ENCODE measurements around the gene UBTD1.

UBTD1 gene

GRCh38 chr10:97608991-97609561, 110.4 kb downstream of the UBTD1 start:
- H3K9ac ChIP-seq (ENCODE audit: low read depth in 1 of 2, low read length in 2 of 2), result no peak overlapping the region

DNA sequence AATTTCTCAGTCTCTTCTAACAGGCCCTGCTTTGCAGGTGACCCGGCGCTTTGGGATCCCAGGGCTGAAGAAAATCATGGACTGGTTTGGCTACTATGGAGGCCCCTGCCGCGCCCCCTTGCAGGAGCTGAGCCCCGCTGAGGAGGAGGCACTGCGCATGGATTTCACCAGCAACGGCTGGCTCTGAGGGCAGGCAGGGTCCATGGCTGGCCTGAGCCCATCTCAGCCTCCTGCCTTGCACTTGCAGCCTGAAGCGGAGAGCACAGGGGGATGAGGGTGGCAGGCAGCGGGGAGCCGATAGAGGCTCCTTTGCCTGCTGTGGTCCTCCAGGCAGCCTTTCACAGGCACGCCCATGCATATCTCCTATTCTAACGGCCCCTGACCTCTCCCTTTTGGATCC, 112.7 kb downstream of the UBTD1 start:
- H3K4me1 ChIP-seq (ENCODE audit: control insufficient read depth in 2 of 2, insufficient read depth in 2 of 2, low read length in 2 of 2), result no peaks in the 10 kb centered on the region
- no peaks in the 10 kb centered on the region for H3K27me3 ChIP-seq (ENCODE audit: control insufficient read depth in 2 of 2, insufficient read depth in 2 of 2, low read length in 2 of 2)
- H3K36me3 ChIP-seq (ENCODE audit: control insufficient read depth in 2 of 2, insufficient read depth in 2 of 2, low read length in 2 of 2), result no peaks in the 10 kb centered on the region
- no peak overlapping the region for H3K9ac ChIP-seq (ENCODE audit: low read depth in 1 of 2, low read length in 2 of 2)
- H3K4me3 ChIP-seq (ENCODE audit: low read length in 2 of 2), result no peak overlapping the region
- no peak overlapping the region for H3K27ac ChIP-seq (ENCODE audit: low read depth in 2 of 2, low read length in 2 of 2)
- H3K9me3 ChIP-seq (ENCODE audit: control insufficient read depth in 2 of 2, low read length in 2 of 2), result no peaks in the 10 kb centered on the region

More at GRCh38 chr10:97608991-97609561, 110.4 kb downstream of the UBTD1 start:
- Histone ChIP-seq H3K27ac (ENCODE audit: low read depth in 2 of 2, low read length in 2 of 2) (no peak overlapping the region), H3K4me1 (ENCODE audit: control insufficient read depth in 2 of 2, insufficient read depth in 2 of 2, low read length in 2 of 2) (no peaks in the 10 kb centered on the region), H3K36me3 (ENCODE audit: control insufficient read depth in 2 of 2, insufficient read depth in 2 of 2, low read length in 2 of 2) (no peaks in the 10 kb centered on the region), H3K27me3 (ENCODE audit: control insufficient read depth in 2 of 2, insufficient read depth in 2 of 2, low read length in 2 of 2) (no peaks in the 10 kb centered on the region), H3K4me3 (ENCODE audit: low read length in 2 of 2) (no peak overlapping the region), H3K9me3 (ENCODE audit: control insufficient read depth in 2 of 2, low read length in 2 of 2) (no peaks in the 10 kb centered on the region)

DNA sequence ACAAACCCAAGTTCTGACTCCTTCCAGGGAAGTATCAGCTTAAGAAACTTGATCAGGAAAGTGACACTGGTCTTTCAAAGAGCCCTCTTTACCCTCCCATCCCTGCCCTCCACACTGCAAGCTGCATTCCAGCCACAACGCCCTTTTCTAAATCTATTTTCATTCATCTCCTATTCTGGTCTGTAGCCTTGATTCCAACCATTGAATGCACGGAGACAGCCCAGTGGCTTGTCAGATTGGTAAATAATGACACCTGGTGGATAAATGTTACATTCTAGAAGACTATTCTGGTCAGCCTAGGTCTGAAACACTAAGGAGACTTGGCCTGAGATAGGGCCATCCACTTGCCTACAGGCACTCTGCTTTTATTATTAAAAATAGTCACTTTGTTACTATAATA, 113.7 kb downstream of the UBTD1 start:
- Histone ChIP-seq H3K27me3 (ENCODE audit: control insufficient read depth in 2 of 2, insufficient read depth in 2 of 2, low read length in 2 of 2) (no peaks in the 10 kb centered on the region), H3K9ac (ENCODE audit: low read depth in 1 of 2, low read length in 2 of 2) (no peak overlapping the region), H3K4me3 (ENCODE audit: low read length in 2 of 2) (no peak overlapping the region), H3K36me3 (ENCODE audit: control insufficient read depth in 2 of 2, insufficient read depth in 2 of 2, low read length in 2 of 2) (no peaks in the 10 kb centered on the region), H3K27ac (ENCODE audit: low read depth in 2 of 2, low read length in 2 of 2) (no peak overlapping the region), H3K9me3 (ENCODE audit: control insufficient read depth in 2 of 2, low read length in 2 of 2) (no peaks in the 10 kb centered on the region), H3K4me1 (ENCODE audit: control insufficient read depth in 2 of 2, insufficient read depth in 2 of 2, low read length in 2 of 2) (no peaks in the 10 kb centered on the region)

- Histone ChIP-seq H3K36me3 (ENCODE audit: control insufficient read depth in 2 of 2, insufficient read depth in 2 of 2, low read length in 2 of 2) (no peaks in the 10 kb centered on the region), H3K9me3 (ENCODE audit: control insufficient read depth in 2 of 2, low read length in 2 of 2) (no peaks in the 10 kb centered on the region), H3K9ac (ENCODE audit: low read depth in 1 of 2, low read length in 2 of 2) (no peak overlapping the region), H3K4me1 (ENCODE audit: control insufficient read depth in 2 of 2, insufficient read depth in 2 of 2, low read length in 2 of 2) (no peaks in the 10 kb centered on the region), H3K27ac (ENCODE audit: low read depth in 2 of 2, low read length in 2 of 2) (no peak overlapping the region), H3K4me3 (ENCODE audit: low read length in 2 of 2) (no peak overlapping the region), H3K27me3 (ENCODE audit: control insufficient read depth in 2 of 2, insufficient read depth in 2 of 2, low read length in 2 of 2) (no peaks in the 10 kb centered on the region)
Observed at GRCh38 chr10:97618285-97618684, 119.6 kb downstream of the UBTD1 start.

DNA sequence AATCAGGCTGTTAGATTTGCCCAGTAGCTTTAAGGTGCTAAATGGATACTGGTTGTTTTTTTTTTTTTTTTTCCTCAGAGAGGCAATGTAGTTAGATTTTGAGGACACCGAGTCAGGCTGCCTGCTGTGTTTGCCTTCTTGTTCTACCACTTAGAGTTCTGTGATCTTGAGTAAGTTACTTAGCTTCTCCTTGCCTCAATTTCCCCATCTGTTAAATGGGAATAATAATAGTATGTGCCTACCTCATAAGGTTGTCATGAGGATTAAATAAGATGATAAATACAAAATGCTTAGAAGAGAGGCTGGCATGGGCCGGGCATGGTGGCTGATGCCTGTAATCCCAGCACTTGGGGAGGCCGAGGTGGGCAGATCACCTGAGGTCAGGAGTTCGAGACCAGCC, 120.0 kb downstream of the UBTD1 start:
- Histone ChIP-seq H3K4me3 (ENCODE audit: low read length in 2 of 2) (no peak overlapping the region), H3K4me1 (ENCODE audit: control insufficient read depth in 2 of 2, insufficient read depth in 2 of 2, low read length in 2 of 2) (no peaks in the 10 kb centered on the region), H3K9me3 (ENCODE audit: control insufficient read depth in 2 of 2, low read length in 2 of 2) (no peaks in the 10 kb centered on the region), H3K27me3 (ENCODE audit: control insufficient read depth in 2 of 2, insufficient read depth in 2 of 2, low read length in 2 of 2) (no peaks in the 10 kb centered on the region), H3K36me3 (ENCODE audit: control insufficient read depth in 2 of 2, insufficient read depth in 2 of 2, low read length in 2 of 2) (no peaks in the 10 kb centered on the region), H3K9ac (ENCODE audit: low read depth in 1 of 2, low read length in 2 of 2) (no peak overlapping the region), H3K27ac (ENCODE audit: low read depth in 2 of 2, low read length in 2 of 2) (no peak overlapping the region)
